GM19455 (cell line): Measurements from ENCODE around the gene CPLX3.
A peak's percentile ranks its signal among the peaks of the same experiment; 100 is the strongest.

Source experiments
- ATAC-seq: cut with Tn5 transposase; IDR thresholded peaks from one replicate; pipeline ENCODE4 v1.9.1; 2021; ENCODE audit not compliant: unreplicated experiment

The CPLX3 gene

GRCh38 chr15:74869726-74870407 is 43.4 kb downstream of the CPLX3 start:
- ATAC-seq = no peak

GRCh38 chr15:74870436-74871215 is 44.2 kb downstream of the CPLX3 start:
- ATAC-seq = no peak

GRCh38 chr15:74872702-74873035 is 46.2 kb downstream of the CPLX3 start:
- ATAC-seq = no peak

GRCh38 chr15:74873036-74873755 is 46.8 kb downstream of the CPLX3 start, which contains the start of gene SCAMP2:
TSS of gene SCAMP2 (minus strand) at chr15:74873365. CDS start at chr15:74873255, 110 bp downstream.
- ATAC-seq = peak; percentile 82

DNA sequence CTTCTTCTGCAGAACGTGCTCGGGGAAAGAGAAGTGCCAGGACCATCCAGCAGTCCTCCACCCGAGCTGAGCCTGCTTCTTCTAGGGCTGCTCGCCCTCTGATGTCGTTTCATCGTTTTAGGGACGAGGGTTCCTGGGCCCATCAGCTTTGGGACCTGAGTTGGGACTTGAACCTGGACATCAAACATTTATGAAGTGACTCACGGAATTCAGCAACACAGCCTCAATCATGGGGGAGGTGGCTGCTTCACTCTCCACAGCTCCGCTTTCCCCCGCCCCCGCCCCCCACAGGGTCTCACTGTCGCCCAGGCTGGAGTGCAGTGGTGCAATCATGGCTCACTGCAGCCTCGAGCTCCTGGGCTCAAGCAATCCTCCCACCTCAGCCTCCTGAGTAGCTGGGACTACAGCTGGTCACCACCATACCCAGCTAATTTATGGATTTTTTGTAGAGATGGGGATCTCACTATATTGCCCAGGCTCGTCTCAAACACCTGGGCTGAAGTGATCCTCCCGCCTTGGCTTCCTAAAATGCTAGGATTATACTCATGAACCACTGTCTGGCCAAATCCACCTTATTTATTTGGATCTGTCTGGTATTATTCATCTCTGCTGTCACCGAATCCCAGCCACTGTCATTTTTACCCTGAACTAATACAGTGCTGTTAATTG is 47.5 kb downstream of the CPLX3 start:
- no peak for ATAC-seq

DNA sequence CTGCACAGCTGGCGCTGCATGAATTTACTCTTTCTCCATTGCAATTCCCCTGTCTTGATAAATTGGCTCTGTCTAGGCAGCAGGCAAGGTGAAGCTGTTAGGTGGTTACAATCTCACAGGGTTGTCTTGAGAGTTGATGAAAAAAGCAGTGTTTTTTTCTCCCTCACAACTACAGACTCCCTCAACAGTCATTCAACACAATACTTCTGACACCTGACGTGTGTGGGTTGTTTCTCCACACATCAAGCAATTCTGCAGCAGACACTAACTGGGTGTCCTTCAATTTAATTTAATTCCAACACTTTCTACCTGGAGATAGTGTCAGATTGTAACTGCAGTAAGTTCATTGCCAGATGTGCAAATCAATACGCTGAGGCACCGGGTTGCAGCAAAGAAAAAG is 51.8 kb downstream of the CPLX3 start:
- no peak for ATAC-seq
